HepG2 (cell line): ENCODE data around the gene EPB41L2. TPM values are rescaled to one million over a fixed set of nuclear protein-coding genes. Genes with fewer than 3 reads are reported as not detected.

Experiments
- ARNT ChIP-seq: fragments of 450-650 bp; IDR thresholded peaks from 2 replicates; pipeline ENCODE4 v1.6.1; 2017
- ETV5 ChIP-seq: IDR thresholded peaks from 2 replicates; pipeline ENCODE4 v1.6.1; 2018; ENCODE audit warnings: missing biosample characterization, missing genetic modification reagents, inconsistent platforms, borderline replicate concordance
- FOSL2 ChIP-seq: sonication (generic); formaldehyde crosslinking; IDR thresholded peaks from 2 replicates; pipeline ENCODE4 v1.4.0; 2020; ENCODE audit warnings: missing genetic modification reagents
- HNF4G ChIP-seq, 2 experiments: sonication (generic) in 1 of 2; formaldehyde crosslinking in 1 of 2; IDR thresholded peaks; 2 replicates each; pipeline versions ENCODE4 v1.4.0 to v1.6.1; 2011 to 2020; ENCODE audit warnings: borderline replicate concordance in 2 of 2, low read depth in 2 of 2, mild to moderate bottlenecking in 2 of 2, low read length in 1 of 2, missing genetic modification reagents in 1 of 2, moderate library complexity in 1 of 2
- KLF16 ChIP-seq, 2 experiments: sonication (generic) in 1 of 2; formaldehyde crosslinking in 1 of 2; IDR thresholded peaks; 2 replicates each; pipeline versions ENCODE4 v1.6.1 to v1.8.0; 2016 to 2023; ENCODE audit warnings: missing genetic modification reagents in 2 of 2, missing compliant biosample characterization in 1 of 2
- KMT2A ChIP-seq: sonication (generic); formaldehyde crosslinking; IDR thresholded peaks from 2 replicates; pipeline ENCODE4 v1.4.0; 2020; ENCODE audit warnings: missing genetic modification reagents
- MEF2D ChIP-seq: sonication (generic); formaldehyde crosslinking; IDR thresholded peaks from 2 replicates; pipeline ENCODE4 v1.5.1; 2020; ENCODE audit warnings: mild to moderate bottlenecking, missing genetic modification reagents
- SAFB2 ChIP-seq: sonication (generic); formaldehyde crosslinking; IDR thresholded peaks from 2 replicates; pipeline ENCODE4 v1.5.1; 2020; ENCODE audit warnings: missing genetic modification reagents, low read depth, mild to moderate bottlenecking, borderline replicate concordance
- YEATS4 ChIP-seq: sonication (generic); formaldehyde crosslinking; IDR thresholded peaks from 2 replicates; pipeline ENCODE4 v1.4.0; 2020; ENCODE audit warnings: missing genetic modification reagents, borderline replicate concordance
- ZBTB38 ChIP-seq: sonication (generic); formaldehyde crosslinking; IDR thresholded peaks from 2 replicates; pipeline ENCODE4 v1.5.1; 2020; ENCODE audit warnings: mild to moderate bottlenecking, missing genetic modification reagents
- ZMAT3 ChIP-seq: sonication (generic); formaldehyde crosslinking; conservative IDR thresholded peaks from 2 replicates; pipeline ENCODE4 v1.7.0; 2021; ENCODE audit warnings: missing genetic modification reagents
- ZNF17 ChIP-seq: sonication (generic); formaldehyde crosslinking; IDR thresholded peaks from 2 replicates; pipeline ENCODE4 v1.5.0; 2020; ENCODE audit warnings: mild to moderate bottlenecking, missing genetic modification reagents
- ZNF354B ChIP-seq: sonication (generic); formaldehyde crosslinking; IDR thresholded peaks from 2 replicates; pipeline ENCODE4 v1.8.0; 2022; ENCODE audit warnings: mild to moderate bottlenecking, missing genetic modification reagents
- ZNF484 ChIP-seq: sonication (generic); formaldehyde crosslinking; IDR thresholded peaks from 2 replicates; pipeline ENCODE4 v1.5.1; 2020; ENCODE audit warnings: mild to moderate bottlenecking, low read depth, missing genetic modification reagents, borderline replicate concordance
- ZNF558 ChIP-seq: sonication (generic); formaldehyde crosslinking; IDR thresholded peaks from 2 replicates; pipeline ENCODE4 v1.9.0; 2022; ENCODE audit warnings: mild to moderate bottlenecking, missing genetic modification reagents, borderline replicate concordance
- ZNF781 ChIP-seq: sonication (generic); formaldehyde crosslinking; IDR thresholded peaks from 2 replicates; pipeline ENCODE4 v1.5.1; 2020; ENCODE audit warnings: borderline replicate concordance, mild to moderate bottlenecking, missing genetic modification reagents; ENCODE audit errors: not compliant biosample characterization
- polyA plus RNA-seq, 8 experiments: library from polyadenylated mRNA; depleted of rRNA in 3 of 8; stranded (reverse) in 7 of 8; unstranded in 1 of 8; fragments of >200 nt; fragmentation: Illumina TruSeq in 4 of 8; extraction: Trizol in 4 of 8; gene quantifications; 2 replicates each; pipeline versions ENCODE4 v1.2.1 to v1.2.3, GENCODE V29; 2011 to 2016; ENCODE audit warnings: low read depth in 4 of 8, missing spikeins in 1 of 8, mixed read lengths in 1 of 8; ENCODE audit not compliant: insufficient read depth in 1 of 8
- total RNA-seq, 5 experiments: library from RNA; depleted of rRNA; stranded (reverse); fragments of >200 nt; fragmentation: Illumina TruSeq; extraction: Trizol; gene quantifications; 2 replicates each; pipeline ENCODE4 v1.2.3, GENCODE V29; 2016; ENCODE audit warnings: low read depth in 1 of 5
- TF ChIP-seq, protein P1 (sequence below): sonication (generic); formaldehyde crosslinking; IDR thresholded peaks from 2 replicates; pipeline ENCODE4 v1.4.0; 2020; ENCODE audit warnings: missing genetic modification reagents, borderline replicate concordance
- TF ChIP-seq, protein P2 (sequence below): sonication (generic); formaldehyde crosslinking; IDR thresholded peaks from 2 replicates; pipeline ENCODE4 v1.8.0; 2023; ENCODE audit warnings: mild to moderate bottlenecking, missing genetic modification reagents
- TF ChIP-seq, protein P3 (sequence below): sonication (generic); formaldehyde crosslinking; IDR thresholded peaks from 2 replicates; pipeline ENCODE4 v1.4.0; 2020; ENCODE audit warnings: mild to moderate bottlenecking, missing genetic modification reagents
- TF ChIP-seq, protein P4 (sequence below): sonication (generic); formaldehyde crosslinking; conservative IDR thresholded peaks from 2 replicates; pipeline ENCODE4 v1.5.0; 2020; ENCODE audit warnings: missing genetic modification reagents
- TF ChIP-seq, protein P5 (sequence below): sonication (generic); formaldehyde crosslinking; IDR thresholded peaks from 2 replicates; pipeline ENCODE4 v1.4.0; 2020; ENCODE audit warnings: missing genetic modification reagents, mild to moderate bottlenecking, borderline replicate concordance

The EPB41L2 gene
- total and polyA plus RNA-seq, 2 of the 13 experiments (the other 11 are each of a cell fraction or from before 2014, with no cell fraction given), result 41.7 to 56.4 TPM

DNA sequence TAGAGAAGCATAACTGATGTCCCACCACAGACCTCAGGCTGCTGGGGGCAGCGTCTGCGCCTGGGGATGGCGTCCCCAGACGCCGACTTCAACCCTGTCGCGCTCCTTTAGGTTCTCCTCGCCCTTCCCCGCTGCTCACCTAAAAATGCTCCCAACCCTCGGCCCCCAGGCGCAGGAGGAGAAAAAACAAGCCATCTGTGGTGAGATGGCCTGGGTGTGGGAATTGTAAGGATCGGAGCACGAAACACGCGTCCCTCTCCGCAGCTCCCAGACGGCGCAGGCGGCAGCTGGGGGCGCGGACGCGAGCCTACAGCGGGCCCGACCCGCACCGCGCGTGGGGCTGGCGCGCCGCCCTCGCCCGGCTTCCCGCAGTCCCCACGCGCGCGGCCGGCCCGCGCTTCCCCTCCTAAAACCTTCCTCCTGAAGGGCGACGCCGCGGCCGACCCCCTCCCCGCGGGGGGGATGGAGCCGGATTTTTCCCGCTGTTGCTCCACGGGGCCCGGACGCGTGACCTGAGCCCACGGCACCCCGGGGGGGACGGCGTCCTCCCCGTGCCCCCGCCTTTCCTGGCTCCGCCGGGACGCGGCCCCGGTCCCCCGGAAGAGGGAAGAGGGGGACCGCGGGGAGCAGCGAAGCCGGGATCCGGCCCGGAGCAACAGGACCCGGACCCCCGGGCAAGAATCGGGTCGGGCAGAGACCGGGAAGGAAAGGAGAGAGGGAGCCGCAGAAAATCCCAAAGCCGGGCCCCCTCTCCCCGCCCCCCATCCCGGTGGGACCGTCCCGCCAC, 611 bp downstream of the EPB41L2 start (continued):
- peak; percentile 1 for TF ChIP-seq ZNF781 (CRISPR knock-in tag)
- TF ChIP-seq ZMAT3 (CRISPR knock-in tag), result 0 out of 2 replicates have a peak, but pooled peaks have one; percentile 34
- no peak for TF ChIP-seq HNF4G (IDR thresholded peaks at IDR 0.05; ENCODE audit: borderline replicate concordance, low read depth, low read length)
- peak; percentile 7; the same call in 1 of the 2 replicates for TF ChIP-seq HNF4G (CRISPR knock-in tag; IDR thresholded peaks at IDR 0.05; ENCODE audit: borderline replicate concordance, low read depth)
- TF ChIP-seq ZNF354B (CRISPR knock-in tag), result no peak
- no peak for TF ChIP-seq ZNF484
- no peak for TF ChIP-seq ARNT
- no peak for TF ChIP-seq ZBTB38 (CRISPR knock-in tag)
- peak; percentile 2; the same call in 1 of the 2 replicates for TF ChIP-seq FOSL2 (CRISPR knock-in tag)
- TF ChIP-seq ZNF17 (CRISPR knock-in tag), result no peak
- TF ChIP-seq, protein P1, sequence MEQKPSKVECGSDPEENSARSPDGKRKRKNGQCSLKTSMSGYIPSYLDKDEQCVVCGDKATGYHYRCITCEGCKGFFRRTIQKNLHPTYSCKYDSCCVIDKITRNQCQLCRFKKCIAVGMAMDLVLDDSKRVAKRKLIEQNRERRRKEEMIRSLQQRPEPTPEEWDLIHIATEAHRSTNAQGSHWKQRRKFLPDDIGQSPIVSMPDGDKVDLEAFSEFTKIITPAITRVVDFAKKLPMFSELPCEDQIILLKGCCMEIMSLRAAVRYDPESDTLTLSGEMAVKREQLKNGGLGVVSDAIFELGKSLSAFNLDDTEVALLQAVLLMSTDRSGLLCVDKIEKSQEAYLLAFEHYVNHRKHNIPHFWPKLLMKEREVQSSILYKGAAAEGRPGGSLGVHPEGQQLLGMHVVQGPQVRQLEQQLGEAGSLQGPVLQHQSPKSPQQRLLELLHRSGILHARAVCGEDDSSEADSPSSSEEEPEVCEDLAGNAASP (CRISPR knock-in tag), result peak; percentile 2; the same call in 1 of the 2 replicates
- TF ChIP-seq, protein P2, sequence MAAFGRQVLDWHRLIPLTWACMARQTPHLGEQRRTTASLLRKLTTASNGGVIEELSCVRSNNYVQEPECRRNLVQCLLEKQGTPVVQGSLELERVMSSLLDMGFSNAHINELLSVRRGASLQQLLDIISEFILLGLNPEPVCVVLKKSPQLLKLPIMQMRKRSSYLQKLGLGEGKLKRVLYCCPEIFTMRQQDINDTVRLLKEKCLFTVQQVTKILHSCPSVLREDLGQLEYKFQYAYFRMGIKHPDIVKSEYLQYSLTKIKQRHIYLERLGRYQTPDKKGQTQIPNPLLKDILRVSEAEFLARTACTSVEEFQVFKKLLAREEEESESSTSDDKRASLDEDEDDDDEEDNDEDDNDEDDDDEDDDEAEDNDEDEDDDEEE (CRISPR knock-in tag), result no peak
- 0 out of 2 replicates have a peak, but pooled peaks have one; percentile 59 for TF ChIP-seq KMT2A (CRISPR knock-in tag)
- peak; percentile 75; the same call in 1 of the 2 replicates for TF ChIP-seq YEATS4 (CRISPR knock-in tag)
- TF ChIP-seq ZNF558 (CRISPR knock-in tag), result 0 out of 2 replicates have a peak, but pooled peaks have one; percentile 55
- TF ChIP-seq, protein P3, sequence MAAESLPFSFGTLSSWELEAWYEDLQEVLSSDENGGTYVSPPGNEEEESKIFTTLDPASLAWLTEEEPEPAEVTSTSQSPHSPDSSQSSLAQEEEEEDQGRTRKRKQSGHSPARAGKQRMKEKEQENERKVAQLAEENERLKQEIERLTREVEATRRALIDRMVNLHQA (CRISPR knock-in tag), result no peak
- TF ChIP-seq MEF2D (CRISPR knock-in tag), result no peak
- no peak for TF ChIP-seq KLF16 (CRISPR knock-in tag; IDR thresholded peaks at IDR 0.05)
- TF ChIP-seq, protein P4, sequence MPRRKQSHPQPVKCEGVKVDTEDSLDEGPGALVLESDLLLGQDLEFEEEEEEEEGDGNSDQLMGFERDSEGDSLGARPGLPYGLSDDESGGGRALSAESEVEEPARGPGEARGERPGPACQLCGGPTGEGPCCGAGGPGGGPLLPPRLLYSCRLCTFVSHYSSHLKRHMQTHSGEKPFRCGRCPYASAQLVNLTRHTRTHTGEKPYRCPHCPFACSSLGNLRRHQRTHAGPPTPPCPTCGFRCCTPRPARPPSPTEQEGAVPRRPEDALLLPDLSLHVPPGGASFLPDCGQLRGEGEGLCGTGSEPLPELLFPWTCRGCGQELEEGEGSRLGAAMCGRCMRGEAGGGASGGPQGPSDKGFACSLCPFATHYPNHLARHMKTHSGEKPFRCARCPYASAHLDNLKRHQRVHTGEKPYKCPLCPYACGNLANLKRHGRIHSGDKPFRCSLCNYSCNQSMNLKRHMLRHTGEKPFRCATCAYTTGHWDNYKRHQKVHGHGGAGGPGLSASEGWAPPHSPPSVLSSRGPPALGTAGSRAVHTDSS, result 0 out of 2 replicates have a peak, but pooled peaks have one; percentile 50
- TF ChIP-seq, protein P5, sequence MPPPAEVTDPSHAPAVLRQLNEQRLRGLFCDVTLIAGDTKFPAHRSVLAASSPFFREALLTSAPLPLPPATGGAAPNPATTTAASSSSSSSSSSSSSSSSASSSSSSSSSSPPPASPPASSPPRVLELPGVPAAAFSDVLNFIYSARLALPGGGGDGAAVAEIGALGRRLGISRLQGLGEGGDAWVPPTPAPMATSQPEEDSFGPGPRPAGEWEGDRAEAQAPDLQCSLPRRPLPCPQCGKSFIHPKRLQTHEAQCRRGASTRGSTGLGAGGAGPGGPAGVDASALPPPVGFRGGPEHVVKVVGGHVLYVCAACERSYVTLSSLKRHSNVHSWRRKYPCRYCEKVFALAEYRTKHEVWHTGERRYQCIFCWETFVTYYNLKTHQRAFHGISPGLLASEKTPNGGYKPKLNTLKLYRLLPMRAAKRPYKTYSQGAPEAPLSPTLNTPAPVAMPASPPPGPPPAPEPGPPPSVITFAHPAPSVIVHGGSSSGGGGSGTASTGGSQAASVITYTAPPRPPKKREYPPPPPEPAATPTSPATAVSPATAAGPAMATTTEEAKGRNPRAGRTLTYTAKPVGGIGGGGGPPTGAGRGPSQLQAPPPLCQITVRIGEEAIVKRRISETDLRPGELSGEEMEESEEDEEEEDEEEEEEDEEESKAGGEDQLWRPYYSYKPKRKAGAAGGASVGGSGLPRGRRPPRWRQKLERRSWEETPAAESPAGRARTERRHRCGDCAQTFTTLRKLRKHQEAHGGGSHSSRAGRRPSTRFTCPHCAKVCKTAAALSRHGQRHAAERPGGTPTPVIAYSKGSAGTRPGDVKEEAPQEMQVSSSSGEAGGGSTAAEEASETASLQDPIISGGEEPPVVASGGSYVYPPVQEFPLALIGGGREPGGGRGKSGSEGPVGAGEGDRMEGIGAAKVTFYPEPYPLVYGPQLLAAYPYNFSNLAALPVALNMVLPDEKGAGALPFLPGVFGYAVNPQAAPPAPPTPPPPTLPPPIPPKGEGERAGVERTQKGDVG (CRISPR knock-in tag), result no peak
- TF ChIP-seq ETV5 (CRISPR knock-in tag), result no peak
- no peak for TF ChIP-seq SAFB2 (CRISPR knock-in tag)
